GM06990 (cell line): ENCODE data around the gene BANF2.

ENCODE experiments used
- DNase-seq: peaks from one replicate; pipeline ENCODE4 v3.0.0-alpha.2; 2011; ENCODE audit not compliant: insufficient read length; ENCODE audit errors: extremely low read depth
- H3K27me3 ChIP-seq: replicated peaks from 2 replicates; pipeline ENCODE4 v1.6.0; 2011; ENCODE audit warnings: low read length; ENCODE audit not compliant: control insufficient read depth, insufficient read depth
- H3K36me3 ChIP-seq: 2 replicates; pipeline ENCODE4 v1.5.1; 2011; ENCODE audit warnings: low read length; ENCODE audit not compliant: control insufficient read depth, insufficient read depth
- H3K4me3 ChIP-seq: replicated peaks from 2 replicates; pipeline ENCODE4 v1.5.1; 2011; ENCODE audit warnings: low read depth, mild to moderate bottlenecking, control low read depth, low read length
- TF ChIP-seq, protein P1 (sequence below): IDR thresholded peaks from 2 replicates; pipeline ENCODE4 v1.5.1; 2011; ENCODE audit warnings: low read length, control low read depth, mild to moderate bottlenecking, inconsistent platforms; ENCODE audit not compliant: insufficient read depth, poor library complexity, severe bottlenecking

BANF2 gene

DNA sequence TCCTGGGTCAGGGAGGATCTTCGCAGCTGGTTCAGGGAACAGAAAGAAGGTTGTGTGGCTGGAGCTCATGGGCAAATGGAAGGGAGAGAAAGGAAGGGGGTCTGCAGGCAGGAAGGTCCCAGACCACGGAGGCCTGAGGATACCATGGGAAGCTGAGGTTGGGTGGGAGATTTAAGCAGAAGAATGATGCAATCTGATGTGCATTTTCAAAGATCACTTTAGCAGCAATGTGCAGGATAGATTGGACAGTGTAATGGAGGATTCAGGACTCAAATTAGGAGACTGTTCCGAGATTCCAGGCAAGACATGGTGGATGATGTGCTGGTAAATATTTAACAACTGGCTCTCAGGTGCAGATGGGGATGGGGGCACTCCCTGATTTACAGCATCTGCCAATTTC is 12.0 kb upstream of the BANF2 start:
- TF ChIP-seq, protein P1, sequence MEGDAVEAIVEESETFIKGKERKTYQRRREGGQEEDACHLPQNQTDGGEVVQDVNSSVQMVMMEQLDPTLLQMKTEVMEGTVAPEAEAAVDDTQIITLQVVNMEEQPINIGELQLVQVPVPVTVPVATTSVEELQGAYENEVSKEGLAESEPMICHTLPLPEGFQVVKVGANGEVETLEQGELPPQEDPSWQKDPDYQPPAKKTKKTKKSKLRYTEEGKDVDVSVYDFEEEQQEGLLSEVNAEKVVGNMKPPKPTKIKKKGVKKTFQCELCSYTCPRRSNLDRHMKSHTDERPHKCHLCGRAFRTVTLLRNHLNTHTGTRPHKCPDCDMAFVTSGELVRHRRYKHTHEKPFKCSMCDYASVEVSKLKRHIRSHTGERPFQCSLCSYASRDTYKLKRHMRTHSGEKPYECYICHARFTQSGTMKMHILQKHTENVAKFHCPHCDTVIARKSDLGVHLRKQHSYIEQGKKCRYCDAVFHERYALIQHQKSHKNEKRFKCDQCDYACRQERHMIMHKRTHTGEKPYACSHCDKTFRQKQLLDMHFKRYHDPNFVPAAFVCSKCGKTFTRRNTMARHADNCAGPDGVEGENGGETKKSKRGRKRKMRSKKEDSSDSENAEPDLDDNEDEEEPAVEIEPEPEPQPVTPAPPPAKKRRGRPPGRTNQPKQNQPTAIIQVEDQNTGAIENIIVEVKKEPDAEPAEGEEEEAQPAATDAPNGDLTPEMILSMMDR, result no peak
- Histone ChIP-seq H3K4me3 (no peak overlapping the region), H3K36me3 (no peaks in the 10 kb centered on the region), H3K27me3 (no peaks in the 10 kb centered on the region; the same call in 1 of the 2 replicates)
- no peak for DNase-seq

DNA sequence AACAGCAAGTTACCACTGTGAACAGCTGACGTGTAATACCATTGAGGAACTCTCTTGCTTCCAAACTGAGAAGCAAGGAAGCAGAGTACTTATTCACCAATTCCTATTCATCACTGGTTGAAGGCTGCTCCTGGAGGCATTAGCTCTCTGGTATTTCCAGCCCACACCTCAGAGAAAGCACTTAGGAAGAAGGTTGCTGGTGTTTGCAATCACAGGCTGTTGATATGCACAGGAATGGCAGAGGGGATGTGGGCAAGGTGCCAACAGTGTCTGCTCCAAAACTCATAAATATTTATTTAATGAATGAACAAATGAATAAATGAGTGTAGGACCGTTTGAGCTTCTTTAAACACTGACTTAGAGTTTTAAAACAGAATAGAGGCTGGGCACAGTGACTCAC is 10.8 kb upstream of the BANF2 start:
- Histone ChIP-seq H3K27me3 (no peaks in the 10 kb centered on the region; the same call in 1 of the 2 replicates), H3K36me3 (no peaks in the 10 kb centered on the region), H3K4me3 (no peak overlapping the region)
- TF ChIP-seq, protein P1, result no peak
- DNase-seq, result no peak

DNA sequence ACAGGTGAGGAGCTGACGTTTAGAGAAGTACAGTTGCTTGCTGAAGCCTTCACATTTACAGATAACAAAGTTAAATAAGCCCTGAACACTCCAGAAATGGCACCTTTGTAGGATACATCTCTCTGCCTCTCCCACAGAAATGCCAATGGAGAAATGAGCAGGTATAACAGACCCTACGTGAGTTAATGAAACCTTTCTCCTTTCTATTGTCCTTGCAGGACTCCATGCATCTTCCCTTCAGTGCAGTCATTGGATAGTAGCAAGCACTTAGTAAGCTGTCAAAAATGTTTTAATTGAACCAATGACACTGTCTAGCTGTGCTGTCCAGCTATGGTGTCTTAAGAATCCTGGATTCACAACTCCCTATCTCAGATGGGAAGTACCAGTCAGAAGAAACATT is 9.6 kb upstream of the BANF2 start:
- TF ChIP-seq, protein P1, result no peak
- no peaks in the 10 kb centered on the region; the same call in 1 of the 2 replicates for H3K27me3 ChIP-seq
- H3K4me3 ChIP-seq, result no peak overlapping the region

DNA sequence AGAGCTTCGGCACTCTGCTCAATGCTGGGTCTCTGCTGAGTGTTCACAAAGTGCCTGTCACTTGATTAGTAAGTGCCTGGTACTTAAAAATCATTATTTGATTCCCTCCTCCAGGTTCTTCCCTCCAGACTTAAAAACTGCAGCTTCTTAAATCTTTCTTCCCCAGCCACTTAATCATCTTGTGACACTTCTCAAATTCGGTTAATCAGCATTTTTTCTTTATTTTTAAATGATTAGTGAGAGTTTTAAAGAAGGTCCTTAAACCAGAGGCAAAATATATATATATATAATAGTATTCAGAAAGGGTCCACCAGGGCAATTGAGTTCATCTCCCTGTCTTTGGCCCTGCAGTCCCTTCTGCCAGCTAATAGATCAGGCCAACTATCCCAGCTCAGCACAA is 8.0 kb upstream of the BANF2 start:
- DNase-seq, result no peak
- Histone ChIP-seq H3K27me3 (no peaks in the 10 kb centered on the region; the same call in 1 of the 2 replicates), H3K36me3 (no peaks in the 10 kb centered on the region), H3K4me3 (no peak overlapping the region)
- TF ChIP-seq, protein P1, result no peak

More for the DNA sequence above, 9.6 kb upstream of the BANF2 start:
- DNase-seq, result no peak
- H3K36me3 ChIP-seq, result no peaks in the 10 kb centered on the region

DNA sequence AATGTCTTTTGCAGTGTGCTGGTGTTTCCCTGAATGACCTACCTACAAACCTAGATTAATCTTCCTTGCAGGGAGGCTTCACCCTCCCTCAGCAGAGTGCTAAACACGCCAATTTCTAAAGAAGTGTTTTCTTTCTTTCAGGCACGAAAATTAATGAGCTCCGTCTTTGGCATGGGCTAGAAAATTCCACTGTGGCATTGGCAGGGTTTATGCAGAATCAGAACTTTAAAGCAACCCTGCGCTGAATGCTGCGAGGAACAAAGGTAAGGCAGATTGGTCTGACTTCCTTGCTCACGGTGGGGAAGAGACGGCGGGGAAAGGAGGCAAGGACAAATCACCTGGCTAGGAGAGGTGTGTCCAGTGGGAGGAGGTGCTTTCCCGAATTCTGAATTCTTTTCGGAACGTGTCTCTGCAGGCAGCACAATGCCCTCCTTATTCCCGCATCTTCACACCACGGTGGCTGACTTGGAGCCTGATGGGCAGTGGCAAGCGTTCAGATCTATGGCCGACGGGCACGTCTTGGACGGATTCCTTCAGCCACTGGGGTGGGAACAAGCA is 6.2 kb upstream of the BANF2 start:
- Histone ChIP-seq H3K36me3 (no peaks in the 10 kb centered on the region), H3K27me3 (no peaks in the 10 kb centered on the region; the same call in 1 of the 2 replicates), H3K4me3 (no peak overlapping the region)
- DNase-seq, result no peak
- TF ChIP-seq, protein P1, result no peak

DNA sequence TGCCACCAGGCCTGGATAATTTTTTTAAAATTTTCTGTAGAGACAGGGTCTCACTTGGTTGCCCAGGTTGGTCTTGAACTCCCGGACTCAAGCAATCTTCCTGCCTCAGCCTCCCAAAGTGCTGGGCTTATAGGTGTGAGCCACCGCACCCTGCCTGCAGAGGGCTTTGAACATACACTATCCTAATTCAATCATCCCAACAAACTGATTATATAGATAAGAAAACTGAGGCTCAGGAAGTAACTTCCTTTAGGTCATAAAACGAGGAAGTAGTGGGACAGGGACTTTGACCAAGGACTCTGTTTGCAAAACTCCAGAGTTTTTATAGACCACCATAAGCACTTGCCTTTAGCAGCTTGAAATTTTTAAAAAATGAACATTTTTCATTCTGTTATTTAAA is 5.0 kb upstream of the BANF2 start:
- no peak for DNase-seq
- no peaks in the 10 kb centered on the region; the same call in 1 of the 2 replicates for H3K27me3 ChIP-seq
- TF ChIP-seq, protein P1, result no peak
- no peak overlapping the region for H3K4me3 ChIP-seq
- H3K36me3 ChIP-seq, result no peaks in the 10 kb centered on the region
